HCT116 (cell line): ENCODE measurements around the gene TRIM63. TPM values are rescaled to one million over a fixed set of nuclear protein-coding genes. Genes with fewer than 3 reads are reported as not detected.

Source experiments
- ATAC-seq: fragments of 200-7000 bp; cut with Tn5 transposase; 2 replicates; pipeline ENCODE4 v1.9.1; 2020; ENCODE audit warnings: mild to moderate bottlenecking, moderate library complexity
- BruUV-seq: library from RNA; stranded (reverse); fragments of 400-500 nt; replicated peaks from 2 replicates; lab custom pipeline; 2021; lab: Mats Ljungman, UMichigan
- CTCF ChIA-PET: fragments of 300-600 bp; sonication (Branson Sonifier 250); formaldehyde crosslinking; loops from one replicate; lab custom pipeline; 2021; ENCODE audit warnings: antibody characterized with exemption; lab: Charles Lee
- POLR2A ChIA-PET: fragments of 300-600, 350-600 bp; sonication (Branson Sonifier 250); formaldehyde crosslinking; loops from one replicate; lab custom pipeline; 2021; ENCODE audit warnings: antibody characterized with exemption; lab: Charles Lee
- RAD21 ChIA-PET, 2 experiments: fragments of 300-600 bp; sonication (Branson Sonifier 250); formaldehyde crosslinking; loops; one replicate each; lab custom pipeline; 2023; ENCODE audit warnings: low total read pairs in 2 of 2; ENCODE audit not compliant: uncharacterized antibody in 2 of 2, unreplicated experiment in 2 of 2, low non-redundant PET in 1 of 2; lab: Charles Lee
- DNase-seq: peaks from one replicate; pipeline ENCODE4 v3.0.0-alpha.2; 2010; ENCODE audit warnings: low read depth, low spot score
- H2AFZ ChIP-seq: fragments of 200-600 bp; shearing (Covaris generic), sonication (generic); 2 replicates; pipeline ENCODE4 v1.6.1; 2017; ENCODE audit warnings: low read depth, mixed run types, mixed read lengths, antibody characterized with exemption, low read length; ENCODE audit not compliant: poor library complexity, severe bottlenecking
- H3K27ac ChIP-seq: 2 replicates; pipeline ENCODE4 v1.5.1; 2012; ENCODE audit warnings: low read depth, low read length
- H3K27me3 ChIP-seq: fragments of 200-600 bp; sonication (generic); 2 replicates; pipeline ENCODE4 v1.6.1; 2016; ENCODE audit warnings: mixed run types, low read length, mixed read lengths; ENCODE audit not compliant: insufficient read depth
- H3K36me3 ChIP-seq, 2 experiments: fragments of 200-500 bp in 1 of 2; fragments of 200-600 bp in 1 of 2; sonication (Bioruptor generic) in 1 of 2; sonication (generic) in 1 of 2; 2 replicates each; pipeline versions ENCODE4 v1.5.1 to v1.6.1; 2014 to 2016; ENCODE audit warnings: low read length in 2 of 2, inconsistent platforms in 1 of 2, mixed read lengths in 1 of 2, mixed run types in 1 of 2; ENCODE audit not compliant: insufficient read depth in 2 of 2, control insufficient read depth in 1 of 2
- H3K4me1 ChIP-seq, 2 experiments: fragments of 200-600 bp in 1 of 2; sonication (generic) in 1 of 2; 2 replicates each; pipeline versions ENCODE4 v1.5.1 to v1.6.1; 2012 to 2017; ENCODE audit warnings: low read length in 2 of 2, inconsistent platforms in 1 of 2, mild to moderate bottlenecking in 1 of 2, mixed read lengths in 1 of 2, mixed run types in 1 of 2, moderate library complexity in 1 of 2; ENCODE audit not compliant: insufficient read depth in 2 of 2, control insufficient read depth in 1 of 2
- H3K4me2 ChIP-seq: fragments of 200-600 bp; sonication (generic); 2 replicates; pipeline ENCODE4 v1.6.1; 2017; ENCODE audit warnings: mixed run types, low read length, mixed read lengths
- H3K4me3 ChIP-seq, 2 experiments: fragments of 200-600 bp in 1 of 2; sonication (generic) in 1 of 2; replicated peaks in 1 of 2; 2 replicates each; pipeline ENCODE4 v1.5.1; 2011 to 2016; ENCODE audit warnings: low read length in 2 of 2, control low read depth in 1 of 2, low read depth in 1 of 2, mild to moderate bottlenecking in 1 of 2, mixed read lengths in 1 of 2, mixed run types in 1 of 2
- H3K79me2 ChIP-seq: fragments of 200-600 bp; sonication (generic); 2 replicates; pipeline ENCODE4 v1.6.1; 2017; ENCODE audit warnings: mild to moderate bottlenecking, mixed run types, low read length, moderate library complexity, mixed read lengths; ENCODE audit not compliant: insufficient read depth
- H3K9ac ChIP-seq: fragments of 200-600 bp; sonication (generic); 2 replicates; pipeline ENCODE4 v1.6.1; 2016; ENCODE audit warnings: low read length, mixed read lengths
- H3K9me2 ChIP-seq: fragments of 200-600 bp; sonication (generic), shearing (Covaris generic); 2 replicates; pipeline ENCODE4 v1.6.1; 2017; ENCODE audit warnings: mixed run types, mild to moderate bottlenecking, moderate library complexity; ENCODE audit not compliant: insufficient read depth
- H3K9me3 ChIP-seq, 2 experiments: fragments of 200-500 bp in 1 of 2; fragments of 200-600 bp in 1 of 2; sonication (Bioruptor generic) in 1 of 2; sonication (generic) in 1 of 2; 2 replicates each; pipeline ENCODE4 v1.6.1; 2014 to 2017; ENCODE audit warnings: low read length in 2 of 2, mixed read lengths in 2 of 2, inconsistent platforms in 1 of 2, low read depth in 1 of 2, mild to moderate bottlenecking in 1 of 2, mixed run types in 1 of 2, moderate library complexity in 1 of 2; ENCODE audit not compliant: control insufficient read depth in 1 of 2, insufficient read depth in 1 of 2
- H4K20me1 ChIP-seq: fragments of 200-600 bp; sonication (generic), shearing (Covaris generic); 2 replicates; pipeline ENCODE4 v1.6.1; 2017; ENCODE audit warnings: mixed run types, mild to moderate bottlenecking, moderate library complexity; ENCODE audit not compliant: insufficient read depth
- CBX3 ChIP-seq: IDR thresholded peaks from 2 replicates; pipeline ENCODE4 v1.6.1; 2012; ENCODE audit warnings: low read depth
- CEBPB ChIP-seq: IDR thresholded peaks from 2 replicates; pipeline ENCODE4 v1.6.1; 2012; ENCODE audit warnings: low read depth
- EZH2phosphoT487 ChIP-seq: fragments of 200-600 bp; IDR thresholded peaks from 2 replicates; pipeline ENCODE4 v1.6.1; 2018; ENCODE audit warnings: antibody characterized with exemption, borderline replicate concordance
- JUND ChIP-seq: IDR thresholded peaks from 2 replicates; pipeline ENCODE4 v1.6.1; 2012
- MAX ChIP-seq: IDR thresholded peaks from 2 replicates; pipeline ENCODE4 v1.6.1; 2012
- POLR2A ChIP-seq: IDR thresholded peaks from 2 replicates; pipeline ENCODE4 v1.7.0; 2011; ENCODE audit warnings: borderline replicate concordance; ENCODE audit not compliant: insufficient read depth, insufficient read length; ENCODE audit errors: extremely low read depth
- POLR2AphosphoS5 ChIP-seq: IDR thresholded peaks from 2 replicates; pipeline ENCODE4 v1.6.1; 2011; ENCODE audit warnings: mild to moderate bottlenecking, low read depth, low read length, moderate library complexity
- RAD21 ChIP-seq: IDR thresholded peaks from 2 replicates; pipeline ENCODE4 v1.6.1; 2012; ENCODE audit warnings: low read depth, mild to moderate bottlenecking
- SIN3A ChIP-seq: IDR thresholded peaks from 2 replicates; pipeline ENCODE4 v1.6.1; 2012; ENCODE audit warnings: low read depth
- SP1 ChIP-seq: IDR thresholded peaks from 2 replicates; pipeline ENCODE4 v1.6.1; 2012; ENCODE audit warnings: low read depth
- TCF7L2 ChIP-seq: IDR thresholded peaks from 2 replicates; pipeline ENCODE4 v1.7.0; 2011; ENCODE audit warnings: borderline replicate concordance, inconsistent platforms; ENCODE audit not compliant: insufficient read depth, insufficient read length; ENCODE audit errors: extremely low read depth
- ZFX ChIP-seq: fragments of 450-650 bp; IDR thresholded peaks from 2 replicates; pipeline ENCODE4 v1.6.1; 2017
- intact Hi-C: fragments of 100-400 bp; cut with micrococcal nuclease; formaldehyde crosslinking; loops from 2 replicates; pipeline ENCODE4 v1.10.0; 2022
- total RNA-seq: library from RNA; stranded (reverse); gene quantifications from one replicate; pipeline ENCODE4 v1.2.1, GENCODE V29; 2021; ENCODE audit not compliant: unreplicated experiment

The TRIM63 gene
- total RNA-seq, 1 experiment from 2014 or later: not detected

- H3K9ac ChIP-seq: peak overlapping the region; percentile 97
Observed at GRCh38 chr1:26110731-26111529, 43.5 kb upstream of the TRIM63 start.

More at GRCh38 chr1:26110731-26111529, 43.5 kb upstream of the TRIM63 start:
- Histone ChIP-seq H3K27ac (peak overlapping the region; percentile 89), H3K79me2 (peaks cover 13% of the 10 kb centered on the region), H3K4me2 (peak overlapping the region; percentile 98), H3K4me1 (peaks cover 14 to 21% of the 10 kb centered on the region in 2 experiments), H3K27me3 (no peaks in the 10 kb centered on the region), H3K4me3 (peak overlapping the region; percentile 81 to 98), H3K9me2 (no peaks in the 10 kb centered on the region), H3K36me3 (peaks cover 3 to 9% of the 10 kb centered on the region in 2 experiments; a peak in 1 of 4 replicates), H4K20me1 (no peaks in the 10 kb centered on the region), H3K9me3 (no peaks in the 10 kb centered on the region), H2AFZ (no peak overlapping the region)
- no TSS peak for BruUV-seq
- CTCF ChIA-PET: interaction anchor here (1.0 to 1.6 kb wide), 4 partner anchors 32 to 281 kb away, joined by 3 to 6 read pairs (median 5); no protein-coding TSS in a partner anchor
- intact Hi-C loops: loop anchor here (1.0 to 2.0 kb wide), 3 partner anchors 34 to 280 kb away; no protein-coding TSS in a partner anchor
- TF ChIP-seq JUND (peak; percentile 24; the same call in 1 of the 2 replicates), ZFX (peak; percentile 81), SP1 (peak; percentile 40), RAD21 (peak; percentile 7; the same call in 1 of the 2 replicates), CEBPB (no peak), TCF7L2 (no peak), POLR2A (peak; percentile 25), SIN3A (peak; percentile 44; the same call in 1 of the 2 replicates), MAX (peak; percentile 71), POLR2AphosphoS5 (peak; percentile 72), CBX3 (no peak), EZH2phosphoT487 (no peak)
- DNase-seq: peak; percentile 48
- RAD21 ChIA-PET: interaction anchor here in 1 of 2 experiments (0.7 kb wide), 1 partner anchor 72 kb away, joined by 5 read pairs; no protein-coding TSS in a partner anchor
- POLR2A ChIA-PET: interaction anchor here (0.8 to 1.5 kb wide), 6 partner anchors 9 to 218 kb away, joined by 3 to 4 read pairs (median 4); no protein-coding TSS in a partner anchor
- ATAC-seq: peak; percentile 60
